HL-60/S4 treated with retinoic acid at 250 ng/mL for 4 days and 3 days (cell line): ENCODE measurements around the gene KLF2.
"Not testable (repeated sequence)": the region's sequence is repeated elsewhere in the genome, so short reads cannot be mapped to it uniquely, and the experiment has no call there.

Source experiments
- in situ Hi-C: fragments of 300-500 bp; cut with MboI; formaldehyde crosslinking; loops from 2 replicates; pipeline ENCODE4 v1.7.0; 2022; ENCODE audit warnings: low sequenced_read_pairs

Gene KLF2

GRCh38 chr19:16336571-16336970 lies 11.9 kb downstream of the KLF2 start:
- in situ Hi-C loops: no loop called here

- in situ Hi-C loops: no loop called here
These were observed 13.3 kb downstream of the KLF2 start for GRCh38 chr19:16337809-16338469.

- in situ Hi-C loops: no loop called here
These were observed 14.1 kb downstream of the KLF2 start for GRCh38 chr19:16338470-16339360.

GRCh38 chr19:16339361-16339725 lies 14.7 kb downstream of the KLF2 start:
- in situ Hi-C loops: no loop called here

GRCh38 chr19:16340092-16340491 lies 15.5 kb downstream of the KLF2 start:
- in situ Hi-C loops: no loop called here

GRCh38 chr19:16340654-16341053 lies 16.0 kb downstream of the KLF2 start:
- in situ Hi-C loops: no loop called here

- in situ Hi-C loops: no loop called here
These were observed 17.5 kb downstream of the KLF2 start for GRCh38 chr19:16342002-16342715.

- in situ Hi-C loops: no loop called here
These were observed 18.5 kb downstream of the KLF2 start for GRCh38 chr19:16343156-16343555.

- in situ Hi-C loops: no loop called here
These were observed 20.8 kb downstream of the KLF2 start for GRCh38 chr19:16345457-16345856.

GRCh38 chr19:16347099-16347498 lies 22.5 kb downstream of the KLF2 start:
- in situ Hi-C loops: not testable (repeated sequence)

- in situ Hi-C loops: no loop called here
These were observed 23.1 kb downstream of the KLF2 start for GRCh38 chr19:16347706-16348105.

GRCh38 chr19:16349551-16350152 lies 25.0 kb downstream of the KLF2 start:
- in situ Hi-C loops: no loop called here

GRCh38 chr19:16351133-16351809 lies 26.6 kb downstream of the KLF2 start:
- in situ Hi-C loops: no loop called here

- in situ Hi-C loops: no loop called here
These were observed 30.8 kb downstream of the KLF2 start for GRCh38 chr19:16355293-16356043.

- in situ Hi-C loops: no loop called here
These were observed 33.8 kb downstream of the KLF2 start for GRCh38 chr19:16358456-16358855.

GRCh38 chr19:16359074-16359473 lies 34.4 kb downstream of the KLF2 start:
- in situ Hi-C loops: no loop called here

- in situ Hi-C loops: no loop called here
These were observed 35.3 kb downstream of the KLF2 start for GRCh38 chr19:16359964-16360363.

- in situ Hi-C loops: no loop called here
These were observed 36.1 kb downstream of the KLF2 start for GRCh38 chr19:16360738-16361137.

- in situ Hi-C loops: no loop called here
These were observed 36.6 kb downstream of the KLF2 start for GRCh38 chr19:16361254-16361653.

GRCh38 chr19:16361926-16362325 lies 37.3 kb downstream of the KLF2 start:
- in situ Hi-C loops: no loop called here
